ENCODE measurements around the gene MTA3.

MTA3 gene

DNA sequence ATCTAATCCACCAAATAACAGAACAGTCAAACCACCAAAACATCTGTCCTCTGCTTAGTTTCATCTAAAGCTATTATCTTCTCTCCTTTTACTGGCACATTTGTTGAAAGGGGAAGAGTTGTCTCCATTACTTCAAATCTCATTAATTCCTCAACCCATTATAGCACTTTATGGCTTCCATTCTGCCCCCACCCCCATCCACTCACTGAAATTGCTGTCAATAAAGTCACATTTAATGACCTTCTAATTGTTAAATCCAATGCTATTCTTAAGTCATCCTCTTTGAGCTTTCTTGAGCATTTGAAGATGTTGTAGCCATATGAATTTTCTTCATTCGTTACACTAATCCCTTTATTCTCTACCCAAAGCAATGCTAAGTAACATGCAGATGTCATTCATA is 190.3 kb downstream of the MTA3 start:
- no peak overlapping the region for H3K4me3 ChIP-seq (replicated peaks; ENCODE audit: low read depth, low read length)
- TF ChIP-seq, protein P1, sequence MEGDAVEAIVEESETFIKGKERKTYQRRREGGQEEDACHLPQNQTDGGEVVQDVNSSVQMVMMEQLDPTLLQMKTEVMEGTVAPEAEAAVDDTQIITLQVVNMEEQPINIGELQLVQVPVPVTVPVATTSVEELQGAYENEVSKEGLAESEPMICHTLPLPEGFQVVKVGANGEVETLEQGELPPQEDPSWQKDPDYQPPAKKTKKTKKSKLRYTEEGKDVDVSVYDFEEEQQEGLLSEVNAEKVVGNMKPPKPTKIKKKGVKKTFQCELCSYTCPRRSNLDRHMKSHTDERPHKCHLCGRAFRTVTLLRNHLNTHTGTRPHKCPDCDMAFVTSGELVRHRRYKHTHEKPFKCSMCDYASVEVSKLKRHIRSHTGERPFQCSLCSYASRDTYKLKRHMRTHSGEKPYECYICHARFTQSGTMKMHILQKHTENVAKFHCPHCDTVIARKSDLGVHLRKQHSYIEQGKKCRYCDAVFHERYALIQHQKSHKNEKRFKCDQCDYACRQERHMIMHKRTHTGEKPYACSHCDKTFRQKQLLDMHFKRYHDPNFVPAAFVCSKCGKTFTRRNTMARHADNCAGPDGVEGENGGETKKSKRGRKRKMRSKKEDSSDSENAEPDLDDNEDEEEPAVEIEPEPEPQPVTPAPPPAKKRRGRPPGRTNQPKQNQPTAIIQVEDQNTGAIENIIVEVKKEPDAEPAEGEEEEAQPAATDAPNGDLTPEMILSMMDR (IDR thresholded peaks at IDR 0.05; ENCODE audit: low read depth, low read length, missing control alignments), result no peak
- no peak for DNase-seq (ENCODE audit: extremely low read depth, low read depth)

DNA sequence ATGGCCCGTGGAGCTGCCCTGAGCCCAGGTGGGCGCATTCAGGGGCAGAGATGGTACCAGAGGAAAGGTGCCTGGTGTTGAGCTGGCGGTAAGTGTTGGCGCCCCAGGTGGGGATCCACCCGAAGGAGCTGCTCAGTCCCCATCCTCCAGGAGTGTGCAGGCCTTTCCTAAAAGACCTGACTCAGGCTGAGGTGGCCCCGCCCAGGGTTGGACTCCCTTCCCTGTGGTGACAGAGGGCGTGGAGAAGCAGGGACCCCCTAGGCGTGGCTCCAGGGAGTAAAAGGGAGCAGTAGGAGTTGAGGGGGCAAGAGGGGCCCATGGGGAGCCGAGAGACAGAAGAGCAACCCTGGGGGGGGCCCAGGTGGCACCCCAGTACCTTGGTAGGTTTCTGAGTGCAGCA is 193.1 kb downstream of the MTA3 start:
- H3K4me3 ChIP-seq (replicated peaks; ENCODE audit: low read depth, low read length), result no peak overlapping the region
- DNase-seq (ENCODE audit: extremely low read depth, low read depth), result no peak
- TF ChIP-seq, protein P1 (IDR thresholded peaks at IDR 0.05; ENCODE audit: low read depth, low read length, missing control alignments), result no peak

DNA sequence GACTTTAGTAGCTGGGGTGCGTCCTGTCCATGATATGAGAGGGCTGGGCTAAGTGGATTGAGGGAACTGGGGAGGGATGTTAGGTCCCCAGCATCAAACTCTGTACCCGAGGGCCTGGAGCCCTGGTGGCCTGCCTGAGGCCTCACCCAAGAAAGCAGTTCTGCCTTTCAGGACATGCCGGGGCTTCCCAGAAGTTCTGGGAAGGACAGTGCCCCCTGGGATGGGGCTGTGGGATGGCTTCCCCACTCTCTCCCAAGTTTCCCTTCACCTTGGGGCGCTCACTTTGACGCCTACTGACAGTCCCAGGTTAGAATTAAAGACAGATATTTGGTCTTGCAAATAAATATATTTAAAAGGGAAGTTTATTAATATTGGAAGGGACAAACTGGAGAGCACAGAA is 193.7 kb downstream of the MTA3 start:
- no peak for DNase-seq (ENCODE audit: extremely low read depth, low read depth)
- H3K4me3 ChIP-seq (replicated peaks; ENCODE audit: low read depth, low read length), result no peak overlapping the region
- TF ChIP-seq, protein P1 (IDR thresholded peaks at IDR 0.05; ENCODE audit: low read depth, low read length, missing control alignments), result no peak

DNA sequence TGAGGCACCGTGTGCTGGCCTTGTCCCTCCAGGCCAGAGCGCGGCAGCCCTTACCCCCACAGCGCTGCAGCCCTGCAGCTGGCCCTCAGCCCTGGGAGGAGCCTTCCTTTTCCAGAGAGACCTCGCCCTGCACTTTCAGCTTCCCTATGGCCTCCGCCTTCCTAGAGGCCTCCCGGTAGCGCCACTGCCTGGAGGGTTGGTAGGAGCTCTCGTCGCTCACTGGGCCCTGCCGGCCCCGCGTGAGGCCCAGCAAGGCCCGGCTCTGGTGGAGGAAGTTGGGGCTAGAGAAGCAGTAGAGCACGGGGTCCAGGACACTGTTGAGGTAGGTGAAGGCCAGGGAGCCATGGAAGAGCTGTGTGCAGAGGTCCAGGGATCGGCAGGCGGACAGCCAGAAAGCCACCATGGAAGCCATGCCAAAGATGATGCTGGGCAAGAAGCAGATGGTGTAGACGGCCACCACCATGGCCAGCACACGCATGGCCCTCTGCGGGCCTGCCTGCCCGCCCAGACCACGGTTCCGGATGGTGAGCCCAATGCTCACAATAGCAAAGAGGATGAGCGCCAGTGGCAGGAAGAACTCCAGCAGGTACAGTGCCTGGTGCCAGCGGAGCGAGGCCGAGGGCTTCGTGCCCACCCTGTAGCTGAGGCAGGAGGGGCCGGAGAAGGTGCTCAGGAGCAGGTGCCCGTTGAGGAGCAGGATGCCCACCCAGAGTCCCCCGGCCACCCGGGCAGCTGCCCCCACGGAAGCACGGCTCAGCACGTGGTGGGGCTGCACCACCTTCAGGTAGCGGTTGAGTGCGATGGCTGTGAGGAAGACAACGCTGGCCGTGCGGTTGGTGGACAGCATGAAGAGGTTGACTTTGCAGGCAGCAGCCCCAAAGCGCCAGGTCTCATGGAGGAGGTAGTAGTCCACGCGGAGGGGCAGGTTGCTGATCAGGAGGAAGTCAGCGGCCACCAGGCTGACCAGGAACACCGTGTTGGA is 194.7 kb downstream of the MTA3 start:
- no peak for DNase-seq (ENCODE audit: extremely low read depth, low read depth)
- H3K4me3 ChIP-seq (replicated peaks; ENCODE audit: low read depth, low read length), result no peak overlapping the region
- TF ChIP-seq, protein P1 (IDR thresholded peaks at IDR 0.05; ENCODE audit: low read depth, low read length, missing control alignments), result no peak

DNA sequence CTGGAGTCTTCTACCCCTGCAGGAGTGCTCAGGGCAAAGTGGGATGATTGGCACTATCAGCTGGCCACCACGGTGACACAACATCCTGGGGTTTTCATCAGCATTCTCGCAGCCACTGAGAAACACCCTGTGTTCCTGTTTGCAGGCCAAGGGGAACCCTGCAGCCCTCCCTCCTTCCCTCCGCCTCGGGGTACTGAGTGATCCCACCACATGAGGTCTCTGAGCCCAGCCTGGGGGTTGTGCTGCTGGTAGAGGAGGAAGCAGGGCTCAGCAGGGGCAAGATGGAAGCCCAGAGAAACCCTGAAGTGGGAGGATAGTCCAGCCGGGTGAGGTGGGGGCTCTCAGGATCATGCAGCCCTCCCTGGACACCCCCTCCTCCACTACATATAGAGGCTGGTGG is 195.7 kb downstream of the MTA3 start, which contains the start of gene OXER1:
Gene OXER1 (minus strand): TSS at position 40 of the 400 bp plus-strand sequence. CDS start 73 bp downstream, outside the sequence.
- H3K4me3 ChIP-seq (replicated peaks; ENCODE audit: low read depth, low read length), result no peak within 1 kb of the TSS
- TF ChIP-seq, protein P1 (IDR thresholded peaks at IDR 0.05; ENCODE audit: low read depth, low read length, missing control alignments), result no peak
- DNase-seq (ENCODE audit: extremely low read depth, low read depth), result no peak

DNA sequence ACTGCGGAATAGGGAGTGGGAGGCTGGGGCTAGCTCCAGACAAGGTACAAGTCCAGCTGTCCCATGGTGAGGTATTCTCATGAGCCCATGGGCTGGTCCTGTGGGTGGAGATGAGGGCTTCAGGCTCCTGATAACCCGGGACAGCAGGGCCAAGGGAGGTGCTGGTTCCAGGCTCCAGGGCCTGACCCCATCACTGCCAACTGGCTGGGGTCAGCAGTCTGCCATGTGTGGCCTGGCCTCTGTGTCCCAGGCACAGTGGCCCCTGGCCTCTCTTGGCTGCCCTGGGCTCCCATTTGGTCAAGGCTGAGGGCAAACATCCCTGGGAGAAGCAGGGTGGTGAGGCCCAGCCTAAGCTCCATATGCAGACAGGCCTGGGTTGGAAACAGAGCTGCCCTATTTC is 196.5 kb downstream of the MTA3 start:
- no peak for DNase-seq (ENCODE audit: extremely low read depth, low read depth)
- TF ChIP-seq, protein P1 (IDR thresholded peaks at IDR 0.05; ENCODE audit: low read depth, low read length, missing control alignments), result no peak
- no peak overlapping the region for H3K4me3 ChIP-seq (replicated peaks; ENCODE audit: low read depth, low read length)
